SK-N-MC (cell line): ENCODE measurements around the gene LIMK1.

ENCODE experiments used
- EZH2 ChIP-seq: fragments of 200-600 bp; sonication (generic); IDR thresholded peaks from one replicate; pipeline ENCODE4 v1.6.1; 2017; ENCODE audit warnings: antibody characterized with exemption
- POLR2AphosphoS5 ChIP-seq: IDR thresholded peaks from 2 replicates; pipeline ENCODE4 v1.6.1; 2012; ENCODE audit warnings: mild to moderate bottlenecking, low read depth, low read length, borderline replicate concordance

DNA sequence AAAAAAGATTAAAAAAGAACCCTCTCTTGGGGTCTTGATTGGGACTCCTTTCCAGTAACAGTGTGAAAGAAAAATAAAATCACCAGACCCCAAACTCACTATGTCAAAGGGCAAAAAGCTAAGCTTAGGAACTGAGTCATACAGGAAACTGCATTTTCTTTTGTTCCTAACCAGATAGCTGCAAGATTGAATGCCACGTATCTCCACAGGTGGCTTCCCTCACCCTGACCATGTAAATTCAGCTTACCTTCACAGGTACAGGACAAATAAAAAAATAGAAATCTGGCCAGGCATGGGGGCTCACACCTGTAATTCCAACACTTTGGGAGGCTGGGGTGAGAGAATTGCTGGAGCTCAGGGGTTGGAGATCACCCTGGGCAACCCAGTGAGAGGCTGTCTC is 58.1 kb downstream of the LIMK1 start:
- TF ChIP-seq POLR2AphosphoS5: no peak
- no peak for TF ChIP-seq EZH2
